Psoas muscle (tissue), 8 donors: ENCODE data around the gene OR52E2. TPM values are rescaled to one million over a fixed set of nuclear protein-coding genes. Genes with fewer than 3 reads are reported as not detected.

Experiments
- ATAC-seq, 4 donors: fragments of 200-7000 bp; cut with Tn5 transposase; one replicate each; pipeline ENCODE4 v1.9.1; 2020; ENCODE audit warnings: moderate library complexity in 3 of 4, mild to moderate bottlenecking in 2 of 4
- DNase-seq, 2 donors: peaks; one replicate each; pipeline ENCODE4 v3.0.0-alpha.2; 2020
- H3K27ac ChIP-seq: fragments of 200-600 bp; one replicate; pipeline ENCODE4 v1.8.0; 2022
- H3K27me3 ChIP-seq, 3 donors: fragments of 200-600 bp in 1 of 3; one replicate each; pipeline versions ENCODE4 v1.6.1 to v1.8.0; 2013 to 2022; ENCODE audit warnings: low read length in 2 of 3, mild to moderate bottlenecking in 2 of 3, moderate library complexity in 1 of 3; ENCODE audit not compliant: insufficient read depth in 3 of 3
- H3K36me3 ChIP-seq, 2 donors: fragments of 200-600 bp in 1 of 2; one replicate each; pipeline versions ENCODE4 v1.6.1 to v1.8.0; 2013 to 2022; ENCODE audit warnings: low read depth in 1 of 2, mild to moderate bottlenecking in 1 of 2, moderate library complexity in 1 of 2; ENCODE audit not compliant: insufficient read depth in 1 of 2
- H3K4me1 ChIP-seq: fragments of 200-600 bp; one replicate; pipeline ENCODE4 v1.8.0; 2022
- H3K4me3 ChIP-seq: fragments of 200-600 bp; one replicate; pipeline ENCODE4 v1.8.0; 2022; ENCODE audit warnings: mild to moderate bottlenecking
- H3K9me3 ChIP-seq: fragments of 200-600 bp; one replicate; pipeline ENCODE4 v1.8.0; 2022
- CTCF ChIP-seq: fragments of 200-600 bp; IDR thresholded peaks from one replicate; pipeline ENCODE4 v1.8.0; 2022; ENCODE audit warnings: antibody characterized with exemption
- WGBS, 3 donors: extraction: QIAGEN DNeasy Blood & Tissue Kit; methylation state at CpG; one replicate each; pipeline versions ENCODE4 v1.1.6 to v1.1.7; 2013; 5-methylcytosine and 5-hydroxymethylcytosine counted together
- intact Hi-C, 2 donors: fragments of 100-400 bp; cut with DNase I; formaldehyde crosslinking; loops; one replicate each; pipeline versions ENCODE4 v1.11.0 to v1.14.2; 2022
- long read RNA-seq, 2 donors: library from polyadenylated mRNA; unstranded; transcript quantifications; one replicate each; pipeline ENCODE4 v2.0.0, GENCODE V29; 2021
- polyA plus RNA-seq, 3 donors: library from polyadenylated mRNA; stranded (reverse); fragments of 200-250 nt; gene quantifications; one replicate each; pipeline ENCODE4 v1.2.3, GENCODE V29; 2013
- total RNA-seq, 4 donors: library from RNA; stranded (reverse); fragmentation: NEBNext Ultra II Directional in 2 of 4; extraction: Animal tissue kit (Norgen Biotek cat#: 25700) in 2 of 4; gene quantifications; one replicate each; pipeline versions ENCODE4 v1.2.1 to v1.2.4, GENCODE V29; 2021 to 2023
- donor health status: healthy with polysubstance abuse.
- donor health status: DM: no; HTN: no; CAD: no; lungs with moderate emphysema.
- donor health status: Bipolar disorder and iron deficiency.
- donor health status: healthy.
- donor health status: DM: yes; HTN: yes; CAD: no.
- donor health status: DM: no; HTN: no; CAD: no.
- donor health status: DM: no; HTN: no; CAD: no.
- donor health status: DM: yes; HTN: yes; CAD: no.

Gene OR52E2
- total RNA-seq (not detected), polyA plus RNA-seq (not detected)
- long read RNA-seq, donor 1, result 0 reads
- long read RNA-seq, donor 2, result 0 reads

GRCh38 chr11:5059391-5059790 is at the start of gene OR52E2:
Gene OR52E2, minus strand, starts transcription at chr11:5059627. Its CDS starts 0 bp downstream, at chr11:5059627.
- TF ChIP-seq CTCF, result no peak
- Histone ChIP-seq H3K36me3 (no peaks in the 10 kb centered on the region), H3K9me3 (no peaks in the 10 kb centered on the region), H3K27me3 (no peaks in the 10 kb centered on the region), H3K27ac (no peak within 1 kb of the TSS), H3K4me3 (no peak within 1 kb of the TSS), H3K4me1 (no peaks in the 10 kb centered on the region)
- DNase-seq (no peak), ATAC-seq (no peak)
- intact Hi-C loops, result no loop called here
- WGBS, 3 donors, result 84 to 89% (median 84%) methylated on average over 3 of the region's 3 CpGs

DNA sequence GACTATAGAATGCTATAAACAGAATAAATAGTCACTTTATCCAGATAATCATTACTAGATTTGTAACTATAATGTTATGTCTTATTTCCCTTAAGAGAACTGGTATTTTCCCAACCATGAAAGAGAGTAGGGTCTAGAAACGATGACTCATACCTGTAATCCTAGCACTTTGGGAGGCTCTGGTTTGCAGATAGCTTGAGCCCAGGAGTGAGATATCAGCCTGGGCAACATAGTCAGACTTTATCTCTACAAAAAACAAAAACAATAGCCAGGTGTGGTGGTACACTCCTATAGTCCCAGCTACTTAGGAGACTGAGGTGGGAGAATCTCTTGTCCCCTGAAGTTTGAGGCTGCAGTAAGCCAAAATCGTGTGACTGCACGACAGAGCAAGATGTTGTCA is 47.9 kb upstream of the OR52E2 start:
- no peaks in the 10 kb centered on the region for H3K9me3 ChIP-seq
- H3K27ac ChIP-seq, result no peak overlapping the region
- no peaks in the 10 kb centered on the region for H3K27me3 ChIP-seq
- ATAC-seq (no peak), DNase-seq (no peak)
- H3K4me1 ChIP-seq, result no peaks in the 10 kb centered on the region
- no peak overlapping the region for H3K4me3 ChIP-seq
- intact Hi-C loops, result no loop called here
- TF ChIP-seq CTCF, result no peak
- no peaks in the 10 kb centered on the region for H3K36me3 ChIP-seq
- WGBS, 3 donors, result 49 to 66% (median 64%) methylated on average over 3 of the region's 3 CpGs

DNA sequence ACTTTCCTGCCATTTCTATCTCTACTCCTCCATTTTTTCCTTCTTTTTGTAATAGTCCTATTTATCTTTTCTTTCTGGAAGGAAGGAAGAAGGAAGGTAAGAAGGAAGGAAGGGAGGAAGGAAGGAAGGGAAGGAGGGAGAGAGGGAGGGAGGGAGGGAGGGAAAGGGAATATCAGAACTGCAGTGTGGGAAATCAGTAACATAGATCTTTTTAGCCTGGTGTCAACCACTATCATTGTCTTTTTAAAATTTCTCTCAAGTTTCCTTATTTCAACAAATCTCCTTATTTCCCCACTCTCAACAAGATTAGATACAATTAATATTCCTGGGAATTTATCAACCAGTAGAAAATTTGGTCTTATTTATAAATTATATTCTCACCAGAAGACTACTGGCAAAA is 43.6 kb upstream of the OR52E2 start:
- TF ChIP-seq CTCF, result no peak
- Histone ChIP-seq H3K9me3 (no peaks in the 10 kb centered on the region), H3K36me3 (no peaks in the 10 kb centered on the region), H3K4me1 (no peaks in the 10 kb centered on the region), H3K27me3 (no peaks in the 10 kb centered on the region), H3K4me3 (no peak overlapping the region), H3K27ac (no peak overlapping the region)
- DNase-seq, result no peak
- no peak for ATAC-seq
- intact Hi-C loops, result no loop called here

GRCh38 chr11:5102246-5102645 is 42.8 kb upstream of the OR52E2 start:
- Histone ChIP-seq H3K27ac (no peak overlapping the region), H3K4me1 (no peaks in the 10 kb centered on the region), H3K27me3 (no peaks in the 10 kb centered on the region), H3K4me3 (no peak overlapping the region), H3K9me3 (no peaks in the 10 kb centered on the region), H3K36me3 (no peaks in the 10 kb centered on the region)
- no peak for DNase-seq
- 11 to 32% (median 16%) methylated on average over 2 of the region's 2 CpGs for WGBS, 3 donors
- no peak for ATAC-seq
- no peak for TF ChIP-seq CTCF
- intact Hi-C loops, result no loop called here

GRCh38 chr11:5096011-5096410 is 36.6 kb upstream of the OR52E2 start:
- H3K4me1 ChIP-seq, result no peaks in the 10 kb centered on the region
- no peak for TF ChIP-seq CTCF
- 74 to 84% (median 77%) methylated on average over 2 of the region's 2 CpGs for WGBS, 3 donors
- ATAC-seq (no peak), DNase-seq (no peak)
- intact Hi-C loops, result no loop called here
- H3K27ac ChIP-seq, result no peak overlapping the region
- no peaks in the 10 kb centered on the region for H3K9me3 ChIP-seq
- H3K27me3 ChIP-seq, result no peaks in the 10 kb centered on the region
- H3K36me3 ChIP-seq, result no peaks in the 10 kb centered on the region
- no peak overlapping the region for H3K4me3 ChIP-seq
